Ascending aorta (tissue), 2 donors: ENCODE data around the gene VWC2. TPM values are rescaled to one million over a fixed set of nuclear protein-coding genes. Genes with fewer than 3 reads are reported as not detected.

Experiments used
- DNase-seq, 2 donors: peaks; one replicate each; pipeline ENCODE4 v3.0.0-alpha.2; 2019; ENCODE audit warnings: low spot score in 2 of 2
- H3K27ac ChIP-seq, 2 donors: fragments of 200-600 bp; sonication (generic); one replicate each; pipeline ENCODE4 v1.5.1; 2016 to 2017; ENCODE audit warnings: mild to moderate bottlenecking in 1 of 2
- H3K27me3 ChIP-seq: fragments of 200-600 bp; sonication (generic); one replicate; pipeline ENCODE4 v1.5.1; 2017
- H3K36me3 ChIP-seq, 2 donors: fragments of 200-600 bp; sonication (generic); one replicate each; pipeline ENCODE4 v1.5.1; 2016
- H3K4me1 ChIP-seq, 2 donors: fragments of 200-600 bp; sonication (generic); one replicate each; pipeline ENCODE4 v1.5.1; 2016 to 2017; ENCODE audit warnings: mild to moderate bottlenecking in 1 of 2
- H3K4me3 ChIP-seq, 2 donors: fragments of 200-600 bp; sonication (generic); one replicate each; pipeline ENCODE4 v1.5.1; 2016 to 2017; ENCODE audit warnings: mild to moderate bottlenecking in 1 of 2
- H3K9me3 ChIP-seq, 2 donors: fragments of 200-600 bp; sonication (generic); one replicate each; pipeline ENCODE4 v1.5.1; 2016
- intact Hi-C: fragments of 100-400 bp; cut with DNase I; formaldehyde crosslinking; loops from one replicate; pipeline ENCODE4 v1.15.1; 2023
- total RNA-seq: library from RNA; depleted of rRNA; stranded (reverse); fragments of >200 nt; gene quantifications from one replicate; pipeline ENCODE4 v1.1.0, GENCODE V29; 2016
- TF ChIP-seq, protein P1 (sequence below), 3 experiments: fragments of 200-600 bp in 2 of 3; fragments of 450-650 bp in 1 of 3; sonication (generic) in 2 of 3; IDR thresholded peaks; one replicate each; pipeline ENCODE4 v1.5.1; 2016 to 2019; ENCODE audit warnings: antibody characterized with exemption in 3 of 3, mild to moderate bottlenecking in 1 of 3, moderate library complexity in 1 of 3

The VWC2 gene
- total RNA-seq, 1 donor from 2014 or later = not detected

DNA sequence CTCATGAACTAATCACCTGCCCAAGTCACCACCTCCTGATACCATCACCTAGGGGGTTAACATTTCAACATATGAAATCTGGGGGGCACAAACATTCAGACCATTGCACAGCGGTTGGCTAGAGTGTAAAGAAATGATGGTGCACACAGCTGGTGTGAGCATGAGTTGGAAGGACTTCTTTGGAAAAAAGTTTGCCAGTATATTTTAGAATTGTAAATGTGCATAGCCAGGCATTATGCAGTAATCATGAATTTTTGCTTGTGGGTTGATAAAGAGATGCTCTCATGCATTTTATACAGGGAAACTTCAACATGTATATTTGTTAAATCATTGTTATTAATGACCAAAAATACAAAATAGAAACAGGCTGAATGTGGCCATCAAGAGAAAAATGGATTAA, 100.0 kb downstream of the VWC2 start:
- H3K27me3 ChIP-seq = no peaks in the 10 kb centered on the region
- H3K27ac ChIP-seq = no peak overlapping the region
- intact Hi-C loops = no loop called here
- H3K9me3 ChIP-seq = no peaks in the 10 kb centered on the region
- no peaks in the 10 kb centered on the region for H3K36me3 ChIP-seq
- TF ChIP-seq, protein P1, sequence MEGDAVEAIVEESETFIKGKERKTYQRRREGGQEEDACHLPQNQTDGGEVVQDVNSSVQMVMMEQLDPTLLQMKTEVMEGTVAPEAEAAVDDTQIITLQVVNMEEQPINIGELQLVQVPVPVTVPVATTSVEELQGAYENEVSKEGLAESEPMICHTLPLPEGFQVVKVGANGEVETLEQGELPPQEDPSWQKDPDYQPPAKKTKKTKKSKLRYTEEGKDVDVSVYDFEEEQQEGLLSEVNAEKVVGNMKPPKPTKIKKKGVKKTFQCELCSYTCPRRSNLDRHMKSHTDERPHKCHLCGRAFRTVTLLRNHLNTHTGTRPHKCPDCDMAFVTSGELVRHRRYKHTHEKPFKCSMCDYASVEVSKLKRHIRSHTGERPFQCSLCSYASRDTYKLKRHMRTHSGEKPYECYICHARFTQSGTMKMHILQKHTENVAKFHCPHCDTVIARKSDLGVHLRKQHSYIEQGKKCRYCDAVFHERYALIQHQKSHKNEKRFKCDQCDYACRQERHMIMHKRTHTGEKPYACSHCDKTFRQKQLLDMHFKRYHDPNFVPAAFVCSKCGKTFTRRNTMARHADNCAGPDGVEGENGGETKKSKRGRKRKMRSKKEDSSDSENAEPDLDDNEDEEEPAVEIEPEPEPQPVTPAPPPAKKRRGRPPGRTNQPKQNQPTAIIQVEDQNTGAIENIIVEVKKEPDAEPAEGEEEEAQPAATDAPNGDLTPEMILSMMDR (IDR thresholded peaks at IDR 0.05) = no peak
- DNase-seq = no peak
- no peak overlapping the region for H3K4me3 ChIP-seq
- H3K4me1 ChIP-seq = no peaks in the 10 kb centered on the region

DNA sequence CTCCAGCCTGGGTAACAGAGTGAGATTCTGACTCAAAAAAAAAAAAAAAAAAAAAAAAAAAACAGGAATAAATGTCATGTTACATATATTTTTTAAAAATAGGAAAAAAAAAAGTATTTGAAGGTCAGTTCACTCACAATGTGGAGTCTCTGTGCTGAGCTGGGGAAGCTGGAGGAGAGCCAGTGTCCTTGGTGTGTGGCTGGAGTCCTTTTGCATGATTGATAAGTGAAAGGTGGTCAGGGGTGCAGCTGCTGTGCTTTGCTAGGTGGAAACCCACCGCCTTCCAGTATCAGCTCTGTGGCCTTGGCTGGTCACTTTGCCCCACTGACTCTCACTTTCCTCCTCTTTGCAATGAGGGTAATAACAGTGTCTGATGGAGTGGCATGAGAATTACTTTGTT, 101.9 kb downstream of the VWC2 start:
- intact Hi-C loops = no loop called here
- no peak overlapping the region for H3K27ac ChIP-seq
- H3K36me3 ChIP-seq = no peaks in the 10 kb centered on the region
- no peak for DNase-seq
- no peaks in the 10 kb centered on the region for H3K27me3 ChIP-seq
- TF ChIP-seq, protein P1 (IDR thresholded peaks at IDR 0.05) = no peak
- no peaks in the 10 kb centered on the region for H3K4me1 ChIP-seq
- H3K9me3 ChIP-seq = no peaks in the 10 kb centered on the region
- H3K4me3 ChIP-seq = no peak overlapping the region

DNA sequence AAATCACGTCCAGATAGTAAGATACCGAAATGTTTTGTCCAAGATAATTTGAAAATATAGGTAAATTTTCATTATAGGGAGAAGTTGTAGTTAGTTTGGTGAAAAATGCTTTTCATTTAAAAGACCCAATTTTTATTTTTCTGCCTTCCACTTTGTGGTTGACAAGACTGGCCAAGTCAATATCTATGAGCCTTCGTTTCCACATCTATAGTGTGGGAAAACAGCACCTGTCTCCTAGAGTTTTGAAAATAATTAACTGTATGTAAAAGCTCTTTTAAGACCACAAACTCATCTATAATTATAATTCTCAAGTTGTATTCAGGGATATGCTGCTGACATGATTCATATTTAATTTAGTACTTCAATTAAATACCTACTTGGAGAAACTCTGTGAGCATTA, 102.8 kb downstream of the VWC2 start:
- intact Hi-C loops = no loop called here
- TF ChIP-seq, protein P1 (IDR thresholded peaks at IDR 0.05) = no peak

DNA sequence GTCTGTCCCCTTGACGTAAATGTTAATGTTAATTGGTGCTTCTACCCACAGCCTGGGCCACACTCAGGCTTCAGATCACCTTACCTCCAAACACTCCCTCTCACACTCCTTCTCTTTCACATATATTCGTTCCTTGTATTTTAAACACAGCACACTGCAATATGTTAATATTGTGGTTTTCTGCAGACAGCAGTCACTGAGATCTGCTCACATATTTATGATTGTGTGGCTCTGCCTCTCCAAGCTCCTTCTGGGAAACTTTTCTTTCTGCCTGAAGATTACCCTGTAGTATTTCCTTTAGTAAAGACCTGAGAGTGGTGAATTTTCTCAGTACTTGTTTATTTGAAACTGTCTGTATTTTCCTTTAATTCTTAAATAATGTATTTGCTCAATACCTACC, 104.7 kb downstream of the VWC2 start:
- intact Hi-C loops = no loop called here
- no peak overlapping the region for H3K27ac ChIP-seq
- no peaks in the 10 kb centered on the region for H3K36me3 ChIP-seq

More for the DNA sequence above, 102.8 kb downstream of the VWC2 start:
- Histone ChIP-seq H3K36me3 (no peaks in the 10 kb centered on the region), H3K9me3 (no peaks in the 10 kb centered on the region), H3K4me1 (no peaks in the 10 kb centered on the region), H3K27me3 (no peaks in the 10 kb centered on the region), H3K4me3 (no peak overlapping the region), H3K27ac (no peak overlapping the region)
- DNase-seq = no peak

DNA sequence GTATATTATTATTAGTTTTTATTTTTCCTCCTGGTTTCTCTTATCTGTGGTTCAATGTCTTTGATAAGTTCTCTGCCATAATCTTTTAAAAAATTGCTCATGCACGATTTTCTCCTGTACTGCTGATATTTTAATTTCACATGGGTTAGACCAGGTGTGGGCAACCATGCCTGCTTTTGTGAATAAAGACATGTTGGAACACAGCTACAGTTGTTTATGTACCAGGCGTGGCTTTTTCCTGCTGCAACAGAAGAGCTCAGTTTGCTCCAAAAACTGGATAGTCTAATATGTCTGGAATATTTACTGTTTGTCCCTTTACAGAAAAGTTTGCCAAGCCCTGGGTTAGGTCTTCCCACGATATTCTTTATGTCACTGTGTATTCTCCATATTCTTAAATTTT, 105.2 kb downstream of the VWC2 start:
- no peak overlapping the region for H3K27ac ChIP-seq
- intact Hi-C loops = no loop called here
- H3K4me3 ChIP-seq = no peak overlapping the region
- no peak for DNase-seq
- no peaks in the 10 kb centered on the region for H3K36me3 ChIP-seq
- H3K4me1 ChIP-seq = no peaks in the 10 kb centered on the region
- TF ChIP-seq, protein P1 (IDR thresholded peaks at IDR 0.05) = no peak
- H3K9me3 ChIP-seq = no peaks in the 10 kb centered on the region
- H3K27me3 ChIP-seq = no peaks in the 10 kb centered on the region

More for the DNA sequence above, 104.7 kb downstream of the VWC2 start:
- TF ChIP-seq, protein P1 (IDR thresholded peaks at IDR 0.05) = no peak
- Histone ChIP-seq H3K27me3 (no peaks in the 10 kb centered on the region), H3K9me3 (no peaks in the 10 kb centered on the region), H3K4me3 (no peak overlapping the region), H3K4me1 (no peaks in the 10 kb centered on the region)
- DNase-seq = no peak

DNA sequence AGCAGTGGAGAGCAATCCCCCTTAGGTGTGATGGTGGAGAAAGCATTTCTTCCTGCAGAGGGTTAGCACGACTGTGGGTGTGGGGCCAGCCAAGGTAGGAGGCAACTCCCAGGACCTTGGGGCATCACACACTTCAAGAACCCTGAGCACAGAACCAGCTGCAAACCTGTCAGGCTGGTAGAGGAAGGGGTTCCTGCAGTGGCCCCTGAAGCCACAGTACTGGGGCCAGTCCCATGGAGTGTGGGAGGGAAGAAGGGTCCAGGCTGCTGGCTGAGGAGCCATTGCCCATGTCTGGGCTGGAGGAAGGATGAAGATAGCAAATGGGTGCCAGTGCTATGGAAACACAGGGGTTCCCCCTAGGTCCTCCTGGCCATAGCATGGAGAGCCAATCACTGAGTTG, 110.5 kb downstream of the VWC2 start:
- H3K4me3 ChIP-seq = no peak overlapping the region
- intact Hi-C loops = no loop called here
- H3K36me3 ChIP-seq = no peaks in the 10 kb centered on the region
- no peak overlapping the region for H3K27ac ChIP-seq
- no peak for DNase-seq
- H3K27me3 ChIP-seq = no peaks in the 10 kb centered on the region
- H3K9me3 ChIP-seq = no peaks in the 10 kb centered on the region
- no peaks in the 10 kb centered on the region for H3K4me1 ChIP-seq
- TF ChIP-seq, protein P1 (IDR thresholded peaks at IDR 0.05) = no peak
